NCI-H128 (cell line): ENCODE measurements around the gene PLEKHA6.

Source experiments
- DNase-seq: peaks from one replicate; lab custom pipeline; 2025; ENCODE audit not compliant: unreplicated experiment; lab: John Stamatoyannopoulos, UW

PLEKHA6 gene

DNA sequence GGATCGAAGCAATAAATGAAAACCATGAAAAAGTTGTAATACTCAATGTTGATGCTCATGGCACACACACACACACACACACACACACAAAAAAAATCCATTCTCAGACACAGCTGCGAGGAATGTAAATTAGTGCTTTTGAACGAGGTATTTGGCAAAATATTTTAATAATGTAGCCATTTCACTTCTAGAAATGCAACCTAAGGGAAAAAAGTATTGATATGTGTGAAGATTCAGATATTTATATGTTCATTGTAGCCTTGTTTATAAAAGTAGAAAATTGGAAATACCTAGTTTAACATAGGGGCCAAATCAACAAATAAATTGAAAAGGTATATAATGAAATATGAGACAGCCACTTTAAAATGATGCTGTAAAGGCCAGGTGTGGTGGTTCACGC is 3.8 kb downstream of the PLEKHA6 start:
- no peak for DNase-seq

DNA sequence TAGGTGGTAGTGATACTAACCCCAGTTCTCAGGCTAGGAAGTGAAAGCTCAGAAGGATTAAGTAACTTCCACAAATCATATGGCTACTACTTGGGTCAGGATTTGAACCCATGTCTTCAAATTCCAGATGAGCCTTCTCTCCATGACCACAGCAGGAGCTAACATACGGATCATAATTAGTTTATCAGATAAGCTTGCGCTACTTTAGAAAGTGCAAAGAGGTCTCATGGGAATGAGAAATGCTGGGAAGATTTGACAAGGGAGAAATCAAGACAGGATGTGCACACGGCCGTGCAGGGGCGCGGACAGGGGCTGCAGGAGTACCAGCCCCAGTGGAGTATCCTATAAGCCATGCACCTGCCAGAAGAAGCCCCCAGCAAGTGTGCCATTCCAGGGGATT is 5.2 kb downstream of the PLEKHA6 start:
- DNase-seq = no peak

DNA sequence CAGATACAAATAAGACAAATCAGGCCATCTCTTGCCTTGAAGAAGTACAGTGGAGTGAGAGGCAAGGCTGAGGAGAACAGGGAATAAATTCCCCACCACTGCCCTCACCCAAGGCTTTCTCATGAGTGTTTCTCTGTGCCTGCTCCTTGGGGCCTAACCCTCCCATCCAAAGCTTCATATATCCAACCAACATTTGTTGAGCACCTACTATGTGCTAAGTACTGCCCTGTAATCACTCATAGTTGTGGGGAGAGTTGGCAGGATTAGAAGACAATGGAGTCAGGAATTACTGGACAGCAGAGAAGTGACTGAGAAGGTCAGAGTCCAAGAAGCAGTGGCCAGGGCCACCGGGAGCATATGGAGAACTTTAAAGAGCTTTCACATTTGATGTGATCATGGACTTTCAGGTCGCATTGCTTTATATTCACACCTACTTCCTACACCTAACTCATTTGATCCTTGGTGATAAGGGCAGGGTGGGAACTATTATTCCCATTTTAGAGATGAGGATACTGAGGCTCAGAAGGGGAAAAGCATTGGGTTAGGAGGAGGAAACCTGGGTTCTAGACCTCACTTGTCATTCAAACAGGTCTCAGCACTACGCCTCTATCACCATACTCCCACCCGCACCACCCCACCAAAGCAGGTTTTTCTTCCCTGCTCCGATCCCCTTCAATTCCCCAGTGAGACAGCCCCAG is 6.4 kb downstream of the PLEKHA6 start:
- DNase-seq = no peak

DNA sequence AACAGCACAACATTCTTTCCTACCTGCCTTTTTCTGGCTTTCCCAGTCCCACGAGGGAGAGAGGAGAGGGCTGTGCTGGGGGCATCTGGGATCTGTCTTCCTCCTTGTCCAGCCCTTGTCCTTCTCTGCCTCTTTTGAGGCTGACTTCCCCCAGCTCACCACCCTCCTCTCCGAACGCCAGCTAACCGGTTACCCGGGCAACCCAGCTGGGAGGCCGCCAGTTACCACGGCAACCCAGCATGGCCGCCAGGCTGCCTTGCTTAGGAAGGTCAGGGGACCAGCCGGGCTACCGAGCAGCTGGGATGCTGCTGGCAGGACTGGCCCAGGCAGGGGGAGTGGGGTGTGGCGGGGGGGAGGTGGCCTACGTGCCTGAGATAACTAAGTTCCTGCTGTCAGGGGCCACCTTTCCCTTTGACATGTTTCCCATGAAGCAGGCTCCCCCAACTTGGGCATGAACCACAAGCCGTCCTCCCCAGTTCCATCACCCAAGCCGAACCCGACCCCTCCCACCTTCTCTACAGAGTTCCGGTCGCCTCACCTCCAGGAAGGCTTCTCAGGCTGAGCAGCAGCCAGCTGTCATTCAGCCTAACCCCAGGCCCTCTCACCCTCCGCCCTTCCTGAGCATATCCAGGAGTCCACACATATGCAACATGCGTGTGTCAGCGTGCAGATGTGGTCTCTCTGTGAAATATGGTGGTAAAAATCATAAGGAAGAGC is 8.7 kb downstream of the PLEKHA6 start:
- peak; percentile 27 for DNase-seq

DNA sequence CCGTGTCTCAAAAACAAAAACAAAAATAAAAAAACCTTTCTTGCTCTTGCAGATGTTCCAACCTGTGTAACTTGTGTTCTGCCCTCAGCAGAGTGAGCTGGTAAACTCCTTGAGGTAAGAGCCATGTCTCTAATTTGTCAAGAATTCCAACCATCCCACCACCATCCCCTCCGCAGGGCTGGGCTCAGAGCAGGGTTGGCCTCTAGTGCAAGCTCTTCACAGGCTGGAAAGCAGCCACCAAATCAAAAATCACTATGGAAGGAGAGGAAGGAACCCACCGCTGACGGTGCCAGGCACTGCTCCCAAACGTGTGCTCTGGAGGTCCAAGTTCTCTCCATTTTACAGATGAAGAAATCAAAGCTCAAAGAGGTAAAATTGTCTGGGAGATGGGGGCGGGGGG is 9.4 kb downstream of the PLEKHA6 start:
- no peak for DNase-seq

DNA sequence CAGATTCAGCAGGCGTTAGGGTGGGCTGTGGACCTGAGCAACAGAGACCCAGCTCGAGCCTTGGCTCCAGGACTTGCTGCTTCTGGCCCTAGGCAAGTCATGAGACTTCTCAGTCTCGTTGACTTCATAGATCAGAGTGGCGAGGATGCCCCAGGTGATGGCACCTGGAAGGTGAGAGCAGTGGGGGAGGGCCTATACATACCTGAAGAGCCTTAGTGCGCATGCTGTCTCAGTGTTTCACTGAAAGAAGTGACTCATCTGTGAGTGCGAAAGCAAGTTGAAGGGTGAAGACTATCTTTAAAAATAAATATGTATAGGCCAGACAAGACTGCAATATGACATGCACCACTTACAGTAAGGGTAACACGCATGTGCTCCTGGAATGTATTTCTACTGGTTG is 10.1 kb downstream of the PLEKHA6 start:
- no peak for DNase-seq

DNA sequence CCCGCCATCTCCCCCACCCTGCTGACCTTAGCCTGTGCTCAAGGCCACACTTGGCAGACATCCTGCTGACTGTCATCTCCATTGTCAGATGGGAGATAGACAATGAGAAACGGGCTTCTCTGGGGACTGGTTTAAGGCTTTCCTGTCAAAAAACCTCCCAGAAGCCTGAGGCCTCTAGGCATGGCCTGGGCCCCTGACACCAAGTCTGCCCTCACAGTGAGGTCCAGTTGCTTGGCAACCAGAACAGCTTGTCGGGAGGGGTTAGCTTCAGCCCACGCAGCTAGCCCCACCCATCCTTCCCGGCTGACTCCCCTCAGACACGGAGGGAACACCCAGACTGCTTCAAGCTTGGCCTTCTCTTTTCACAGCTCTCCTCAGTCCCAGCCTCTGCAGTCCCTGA is 11.0 kb downstream of the PLEKHA6 start:
- DNase-seq = no peak

DNA sequence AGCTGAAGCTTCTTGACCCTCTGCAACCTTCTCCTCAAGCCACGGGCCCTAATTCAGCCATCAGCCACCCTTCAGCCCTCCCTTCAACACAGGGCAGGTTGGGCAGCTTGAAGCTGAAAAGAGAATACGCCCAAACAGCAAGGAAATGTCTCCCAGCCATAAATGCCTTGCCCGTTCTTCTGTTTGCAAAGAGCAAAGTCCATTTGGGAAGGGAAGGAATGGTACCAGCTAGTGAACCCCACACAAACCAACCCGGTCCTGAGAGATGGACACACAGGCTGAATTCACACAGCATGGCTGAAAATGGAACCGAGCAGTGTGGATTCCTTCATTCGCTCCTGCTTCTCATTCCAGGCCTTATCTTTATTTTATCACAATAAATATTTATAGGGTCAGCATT is 11.5 kb downstream of the PLEKHA6 start:
- no peak for DNase-seq

DNA sequence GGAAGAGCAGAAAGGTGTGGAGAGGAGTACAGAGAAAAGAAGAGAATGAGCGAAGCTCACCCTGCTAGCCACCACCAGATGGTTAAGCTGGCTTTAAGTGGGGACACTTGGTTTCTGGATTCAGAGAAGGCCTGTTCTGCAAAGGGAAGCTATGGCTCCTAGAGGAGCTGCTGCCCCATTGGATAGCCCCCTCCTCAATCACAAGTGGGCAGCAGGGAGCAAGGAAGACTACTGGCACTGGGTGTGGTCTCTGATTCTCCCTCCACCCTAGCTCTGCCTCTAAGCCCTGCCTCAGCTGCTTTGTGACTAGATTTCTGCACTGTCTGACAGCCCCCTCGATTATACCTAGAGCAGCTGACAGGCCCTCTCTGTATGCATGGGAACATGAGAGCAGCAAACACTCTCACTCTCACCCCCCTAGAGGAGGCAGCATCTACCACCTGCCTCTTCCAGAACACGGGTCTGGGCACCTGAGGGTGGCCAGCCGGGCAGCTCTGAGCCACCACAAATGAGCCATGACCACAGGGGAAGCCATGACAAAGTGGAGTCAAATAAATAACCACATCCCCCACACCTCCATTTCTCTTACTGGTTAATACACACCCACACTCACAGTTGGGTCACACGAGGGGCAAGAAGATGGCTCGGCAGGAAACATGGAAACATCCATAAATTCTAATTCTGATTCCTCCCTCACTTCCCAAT is 13.6 kb downstream of the PLEKHA6 start:
- DNase-seq = no peak

DNA sequence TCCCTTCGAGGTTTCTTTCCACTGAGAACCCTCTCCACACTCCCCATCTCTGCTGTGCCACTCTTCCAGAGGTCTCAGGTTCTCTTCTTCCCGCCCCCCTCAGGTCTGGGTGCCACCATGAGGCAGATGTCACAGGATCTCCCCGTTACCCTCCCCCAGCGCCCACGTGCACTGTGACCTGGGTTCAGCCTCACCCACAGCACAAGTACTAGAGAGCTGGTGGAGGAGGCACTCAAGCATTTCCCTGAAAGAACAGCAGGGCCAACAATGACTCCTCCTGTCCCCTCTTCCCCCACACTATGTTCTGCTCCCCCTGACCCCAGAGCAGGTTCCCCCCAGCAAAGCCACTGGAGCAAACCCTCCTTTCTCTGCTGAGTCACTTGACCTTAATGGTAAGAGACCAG is 14.3 kb downstream of the PLEKHA6 start:
- DNase-seq = no peak

DNA sequence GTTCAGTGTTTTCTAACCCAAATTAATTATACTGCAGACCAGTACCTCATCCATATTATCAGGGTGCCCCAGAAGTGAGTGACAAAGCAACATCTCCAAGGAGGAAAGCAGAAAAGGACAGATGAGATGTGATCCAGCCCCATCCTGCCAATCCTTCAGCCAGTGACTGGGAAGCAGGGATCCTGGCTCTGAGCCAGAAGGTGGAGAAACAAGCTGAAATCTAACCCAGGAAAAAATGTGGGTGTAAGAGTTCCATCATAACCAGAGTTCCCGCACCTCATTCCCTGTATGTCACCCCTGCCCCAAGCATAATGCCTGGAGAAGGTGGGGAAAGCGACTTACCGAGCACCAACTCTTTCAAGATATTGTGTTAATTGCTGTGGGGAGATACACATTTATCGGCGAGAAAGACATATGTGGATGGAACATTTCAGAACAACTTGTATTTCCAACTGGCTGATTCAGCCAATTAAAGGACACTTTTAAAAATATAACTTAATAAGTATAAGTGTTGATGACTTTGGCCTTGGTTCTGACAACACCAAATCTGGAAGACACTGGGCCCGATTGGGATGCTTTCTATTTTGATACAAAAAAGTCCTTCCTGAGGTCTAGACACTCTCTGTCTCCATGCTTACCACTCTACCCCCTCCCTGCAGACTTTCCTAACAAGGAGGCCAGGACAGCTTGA is 14.9 kb downstream of the PLEKHA6 start:
- DNase-seq = no peak

DNA sequence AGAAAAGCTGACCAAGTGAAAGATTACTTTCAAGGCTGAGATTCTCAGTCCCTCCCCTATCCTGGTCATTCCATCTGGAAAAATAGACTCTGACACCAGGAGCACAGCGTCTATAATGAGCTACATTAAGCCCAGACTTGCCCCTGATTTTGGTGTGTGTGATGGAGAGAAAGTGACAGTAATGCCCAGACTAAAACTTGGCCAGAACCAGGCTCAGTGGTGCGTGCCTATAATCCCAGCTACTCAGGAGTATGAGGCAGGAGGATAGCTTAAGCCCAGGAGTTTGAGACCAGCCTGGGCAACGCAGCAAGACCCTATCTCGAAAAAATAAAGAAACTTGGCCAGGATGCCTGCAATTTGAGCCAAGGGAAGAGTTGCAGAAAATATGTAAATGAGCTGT is 15.9 kb downstream of the PLEKHA6 start:
- no peak for DNase-seq

DNA sequence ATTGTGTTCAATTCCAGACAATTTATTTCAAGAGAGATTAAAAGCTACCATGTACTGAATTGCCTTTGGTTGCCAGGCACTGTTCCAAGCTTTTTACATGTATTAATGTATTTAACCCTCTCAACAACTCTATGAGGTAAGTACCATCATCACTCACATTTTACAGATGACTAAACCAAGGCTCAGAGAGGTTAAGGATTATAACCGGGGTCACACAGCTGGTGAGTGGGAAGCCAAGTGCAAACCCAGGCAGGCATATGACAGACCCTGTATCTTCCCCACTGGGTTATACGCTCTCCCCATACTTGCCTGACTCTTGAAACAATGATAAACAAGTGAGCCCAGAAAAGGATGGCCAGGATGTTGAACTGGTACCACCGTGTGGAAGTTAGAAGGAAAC is 16.5 kb downstream of the PLEKHA6 start:
- DNase-seq = no peak

DNA sequence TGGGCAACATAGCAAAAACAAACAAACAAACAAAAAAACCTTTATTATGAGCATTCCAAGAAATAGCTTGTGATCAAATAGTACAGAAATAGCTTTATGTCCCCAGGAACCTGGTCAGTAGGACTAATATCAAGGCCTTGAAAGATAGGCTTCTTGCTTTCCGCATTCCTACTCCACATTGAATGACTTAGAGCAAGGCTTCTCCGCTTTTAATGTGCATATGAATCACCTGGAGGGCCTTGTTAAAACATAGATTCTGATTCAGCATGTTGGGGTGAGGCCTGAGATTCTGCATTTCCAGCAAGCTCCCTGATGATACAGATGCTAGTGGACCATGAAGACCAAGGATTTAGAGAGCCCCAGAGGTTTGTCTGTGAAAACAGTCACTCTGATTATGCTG is 17.4 kb downstream of the PLEKHA6 start:
- DNase-seq = no peak

DNA sequence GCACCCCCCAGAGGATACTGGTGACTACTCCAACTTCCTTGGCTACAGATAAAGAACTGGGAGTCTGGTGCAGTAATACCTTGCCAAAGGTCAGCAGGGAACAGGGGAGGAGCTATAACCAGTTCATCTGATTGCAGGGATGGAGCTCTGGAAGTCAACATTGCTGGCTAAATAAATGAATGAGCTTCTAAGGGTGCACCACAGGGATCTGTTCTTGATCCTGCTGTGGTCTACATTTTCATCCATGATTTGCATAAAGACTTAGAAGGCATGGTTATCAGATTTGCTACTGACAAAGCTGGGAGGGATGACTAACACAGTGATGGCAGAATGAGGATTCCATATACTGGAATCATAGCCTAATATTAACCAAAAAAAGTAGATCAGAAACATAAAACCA is 18.3 kb downstream of the PLEKHA6 start:
- DNase-seq = no peak

DNA sequence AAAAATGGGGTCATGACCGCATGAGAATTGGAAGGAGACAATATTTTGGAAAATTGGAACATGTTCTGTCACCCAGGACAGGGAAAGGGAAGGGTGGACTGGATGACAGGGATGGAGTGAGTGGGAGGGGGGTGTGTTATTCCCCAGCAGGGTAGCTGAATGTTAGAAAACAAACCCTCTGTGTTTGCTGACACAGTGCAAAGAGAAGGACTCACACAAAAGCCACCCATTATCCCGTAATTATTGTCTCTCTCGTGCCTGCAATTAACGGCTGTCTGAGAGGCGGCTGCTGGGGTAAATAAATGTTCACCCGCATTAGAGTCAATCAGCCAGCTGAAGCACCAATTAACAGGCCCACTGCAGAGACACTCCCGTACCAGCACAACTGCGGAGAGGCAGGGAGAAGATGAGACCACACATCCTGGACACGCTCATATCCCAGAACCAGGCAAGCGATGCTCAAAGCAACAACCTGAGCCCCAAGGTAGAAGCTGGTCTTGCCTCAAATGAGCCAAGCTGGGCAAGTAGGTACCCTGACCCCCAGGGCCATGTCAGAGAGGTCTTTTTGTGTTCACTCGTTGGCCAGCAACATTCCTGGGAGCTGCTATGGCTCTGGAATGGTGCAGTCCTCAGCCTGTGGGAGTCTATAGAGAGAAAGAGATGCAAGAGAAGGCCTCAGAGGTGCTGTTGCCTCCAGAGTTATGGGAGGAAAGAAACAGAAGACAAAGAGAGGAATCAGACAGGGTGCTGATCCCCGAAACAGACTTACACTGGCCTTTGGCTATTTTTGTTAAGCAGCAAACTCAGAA is 19.4 kb downstream of the PLEKHA6 start:
- DNase-seq = peak; percentile 64

DNA sequence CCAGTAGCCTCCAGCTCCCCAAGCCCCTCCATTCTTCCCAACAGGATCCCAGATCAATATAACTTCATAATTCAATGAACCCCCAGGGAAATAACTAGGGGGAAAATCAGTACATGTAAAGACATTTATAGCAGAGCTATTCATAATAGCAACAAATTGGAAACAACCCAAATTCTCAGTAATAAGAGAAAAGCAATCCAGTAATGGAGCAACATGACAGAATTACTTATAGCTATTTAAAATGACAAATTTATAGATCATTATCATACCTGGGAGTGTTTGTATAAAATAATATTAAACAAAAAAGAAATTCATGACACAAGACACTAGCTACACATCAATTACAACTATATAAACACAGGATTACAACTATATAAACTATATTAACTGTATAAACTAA is 20.2 kb downstream of the PLEKHA6 start:
- DNase-seq = no peak

DNA sequence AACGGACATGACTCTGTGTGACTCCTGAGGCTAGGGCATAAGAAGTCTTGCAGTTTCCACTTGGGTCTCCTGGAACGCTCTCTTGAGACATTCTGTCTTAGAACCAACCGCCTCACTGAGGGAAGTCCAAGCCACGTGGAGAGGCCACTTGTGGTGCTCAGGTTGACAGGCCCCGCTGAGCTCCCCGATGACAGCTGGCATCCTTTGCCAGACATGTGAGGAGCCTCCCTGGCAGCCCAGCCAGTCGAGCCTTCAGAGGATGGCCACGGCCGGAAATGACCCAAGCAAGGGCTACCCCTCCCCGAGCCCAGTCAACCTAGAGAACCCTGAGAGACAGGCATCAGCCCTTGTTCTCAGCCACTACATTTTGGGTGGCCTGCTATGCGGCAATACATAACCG is 20.7 kb downstream of the PLEKHA6 start:
- DNase-seq = no peak

DNA sequence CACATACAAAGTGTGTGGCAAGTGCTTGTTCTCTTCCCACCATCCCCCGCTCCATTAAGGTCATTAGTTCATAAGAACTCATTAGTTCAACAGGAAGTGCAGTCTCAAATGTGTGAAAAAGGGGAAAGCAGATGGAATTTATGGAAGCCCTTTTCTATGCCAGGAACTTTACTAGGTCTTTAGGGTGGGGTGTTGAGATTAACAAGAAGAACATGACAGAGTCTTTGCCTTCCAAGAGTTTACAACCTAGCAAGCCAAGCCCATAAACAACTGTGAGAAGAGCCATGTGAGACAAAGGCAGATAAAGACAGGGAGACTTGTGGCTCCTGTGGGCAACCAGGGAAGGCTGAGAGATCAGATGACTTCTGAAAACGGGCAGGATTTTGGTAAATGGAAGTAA is 21.4 kb downstream of the PLEKHA6 start:
- DNase-seq = no peak

DNA sequence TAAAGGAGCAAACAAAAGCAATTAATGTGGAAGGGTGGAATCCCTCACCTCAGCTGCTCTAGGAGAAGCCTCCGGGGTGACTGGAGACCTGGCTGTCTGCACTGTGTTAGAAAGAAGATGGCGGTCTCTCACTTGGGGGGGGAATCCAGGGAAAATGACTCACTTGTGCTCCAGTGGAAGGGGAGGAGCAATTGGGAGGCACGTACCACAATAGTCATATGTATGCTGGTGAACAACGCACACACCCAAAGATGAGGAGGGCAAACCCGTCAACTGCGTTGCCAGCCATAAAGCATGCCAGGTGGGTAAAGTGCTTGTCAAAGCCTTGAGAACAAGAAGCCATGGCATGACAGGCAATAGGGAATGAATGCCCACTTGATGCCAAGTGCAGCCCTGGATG is 22.1 kb downstream of the PLEKHA6 start:
- DNase-seq = no peak

DNA sequence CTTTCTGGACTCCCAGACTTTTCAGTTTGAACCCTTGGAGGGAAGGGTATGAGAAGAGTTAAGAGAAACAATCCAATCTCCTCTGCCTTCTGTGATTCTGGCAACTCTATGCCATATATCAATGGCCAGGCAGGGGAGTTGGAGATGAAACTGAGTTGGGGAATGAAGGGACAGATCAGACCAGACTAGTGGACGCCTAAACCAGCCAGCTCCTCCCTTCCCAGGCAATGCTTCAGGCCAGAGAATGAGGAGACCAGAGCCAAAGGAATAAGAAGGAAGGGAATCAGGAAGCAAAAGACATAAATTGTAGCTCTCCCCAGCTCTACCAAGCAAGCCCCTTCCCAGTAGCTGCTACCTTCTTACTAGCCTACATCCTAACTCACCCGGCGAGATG is 22.7 kb downstream of the PLEKHA6 start:
- no peak for DNase-seq
